HUES48 (cell line): ENCODE measurements around the gene MYH14.

ENCODE experiments used
- H3K27ac ChIP-seq: one replicate; pipeline ENCODE4 v1.7.0; 2013; ENCODE audit warnings: low read depth, low read length, inconsistent platforms
- H3K27me3 ChIP-seq: 2 replicates; pipeline ENCODE4 v1.6.1; 2013; ENCODE audit warnings: mild to moderate bottlenecking, low read length; ENCODE audit not compliant: control insufficient read depth, insufficient read depth
- H3K36me3 ChIP-seq: 2 replicates; pipeline ENCODE4 v1.6.1; 2013; ENCODE audit warnings: low read length; ENCODE audit not compliant: control insufficient read depth, insufficient read depth
- H3K4me1 ChIP-seq: 2 replicates; pipeline ENCODE4 v1.6.1; 2013; ENCODE audit warnings: mild to moderate bottlenecking, low read length; ENCODE audit not compliant: control insufficient read depth, insufficient read depth
- H3K4me3 ChIP-seq: 2 replicates; pipeline ENCODE4 v1.5.1; 2013; ENCODE audit warnings: mild to moderate bottlenecking, low read depth, low read length
- H3K9ac ChIP-seq: 2 replicates; pipeline ENCODE4 v1.6.1; 2013; ENCODE audit warnings: mild to moderate bottlenecking, low read depth, low read length, moderate library complexity
- H3K9me3 ChIP-seq: 2 replicates; pipeline ENCODE4 v1.6.1; 2013; ENCODE audit warnings: low read length; ENCODE audit not compliant: control insufficient read depth, insufficient read depth

The MYH14 gene

DNA sequence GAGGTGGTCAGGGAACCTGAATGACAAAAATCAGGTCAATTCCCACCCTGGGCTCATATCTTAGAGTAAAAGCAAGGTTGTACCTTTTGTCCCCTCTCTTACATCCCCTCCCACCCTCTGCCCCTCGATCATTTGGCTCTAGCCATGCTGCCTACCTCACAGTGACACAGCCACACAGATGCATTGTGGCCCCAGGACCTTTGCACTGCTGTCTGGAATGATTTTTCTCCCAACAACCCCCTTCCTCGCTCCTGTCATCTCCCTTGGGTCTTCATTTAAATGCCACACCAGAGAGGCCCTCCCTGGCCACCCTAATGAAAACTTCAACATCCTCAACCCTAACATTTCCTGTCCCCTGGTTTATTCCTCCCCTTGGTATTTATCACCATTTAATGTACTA lies 4.3 kb downstream of the MYH14 start:
- Histone ChIP-seq H3K9ac (no peak overlapping the region), H3K9me3 (no peaks in the 10 kb centered on the region), H3K27me3 (peaks cover 8% of the 10 kb centered on the region), H3K27ac (no peak overlapping the region), H3K4me1 (peaks cover 6% of the 10 kb centered on the region; the same call in 1 of the 2 replicates), H3K4me3 (no peak overlapping the region), H3K36me3 (peaks cover 10% of the 10 kb centered on the region)

DNA sequence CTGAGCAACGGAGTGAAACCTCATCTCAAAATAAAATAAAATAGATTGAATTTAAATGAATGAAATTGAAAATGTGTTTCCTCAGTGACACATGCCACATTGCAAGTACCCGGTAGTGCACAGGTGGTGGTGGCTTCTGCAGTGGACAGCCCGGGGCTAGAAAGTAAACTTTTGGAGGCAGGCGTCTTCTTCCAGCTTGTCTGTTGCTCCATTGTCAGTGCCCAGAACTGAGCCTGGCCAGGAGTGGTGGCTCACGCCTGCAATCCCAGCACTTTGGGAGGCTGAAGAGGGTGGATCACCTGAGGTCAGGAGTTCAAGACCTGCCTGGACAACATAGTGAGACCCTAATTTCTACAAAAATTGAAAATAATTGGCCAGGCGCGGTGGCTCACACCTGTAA lies 5.7 kb downstream of the MYH14 start:
- peaks cover 6% of the 10 kb centered on the region for H3K27me3 ChIP-seq
- H3K9me3 ChIP-seq: no peaks in the 10 kb centered on the region
- no peak overlapping the region for H3K4me3 ChIP-seq
- peaks cover 14% of the 10 kb centered on the region for H3K36me3 ChIP-seq
- peaks cover 6% of the 10 kb centered on the region; the same call in 1 of the 2 replicates for H3K4me1 ChIP-seq
- no peak overlapping the region for H3K27ac ChIP-seq
- no peak overlapping the region for H3K9ac ChIP-seq

DNA sequence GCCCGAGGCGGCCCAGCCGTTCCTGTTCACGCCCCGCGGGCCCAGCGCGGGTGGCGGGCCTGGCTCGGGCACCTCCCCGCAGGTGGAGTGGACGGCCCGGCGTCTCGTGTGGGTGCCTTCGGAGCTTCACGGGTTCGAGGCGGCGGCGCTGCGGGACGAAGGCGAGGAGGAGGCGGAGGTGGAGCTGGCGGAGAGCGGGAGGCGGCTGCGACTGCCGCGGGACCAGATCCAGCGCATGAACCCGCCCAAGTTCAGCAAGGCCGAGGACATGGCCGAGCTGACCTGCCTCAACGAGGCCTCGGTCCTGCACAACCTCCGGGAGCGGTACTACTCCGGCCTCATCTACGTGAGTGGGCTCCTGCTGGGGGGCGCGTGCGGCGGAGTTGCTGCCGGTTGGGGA lies 7.0 kb downstream of the MYH14 start:
- peaks cover 14% of the 10 kb centered on the region for H3K36me3 ChIP-seq
- H3K27ac ChIP-seq: no peak overlapping the region
- H3K27me3 ChIP-seq: peaks cover 3% of the 10 kb centered on the region; the same call in 1 of the 2 replicates
- no peak overlapping the region for H3K9ac ChIP-seq
- no peak overlapping the region for H3K4me3 ChIP-seq
- H3K4me1 ChIP-seq: peaks cover 4% of the 10 kb centered on the region; the same call in 1 of the 2 replicates
- no peaks in the 10 kb centered on the region for H3K9me3 ChIP-seq

DNA sequence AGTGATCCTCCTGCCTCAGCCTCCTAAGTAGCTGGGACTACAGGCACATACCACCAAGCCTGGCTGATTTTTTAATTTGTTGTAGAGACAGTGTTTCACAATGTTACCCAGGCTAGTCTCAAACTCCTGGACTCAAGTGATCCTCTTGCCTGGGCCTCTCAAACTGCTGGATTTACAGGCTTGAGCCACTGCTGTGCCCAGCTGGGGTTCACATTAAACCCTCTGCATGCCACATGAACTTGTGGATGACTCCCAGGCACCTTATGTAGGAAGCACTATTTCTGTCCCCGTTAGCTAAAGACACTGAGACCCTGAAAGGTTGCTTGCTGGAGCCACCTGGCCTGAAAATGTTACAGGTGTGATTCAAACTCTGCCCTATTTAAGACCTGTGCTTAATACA lies 10.5 kb downstream of the MYH14 start:
- Histone ChIP-seq H3K9me3 (no peaks in the 10 kb centered on the region), H3K4me3 (no peak overlapping the region), H3K4me1 (peaks cover 4% of the 10 kb centered on the region; the same call in 1 of the 2 replicates), H3K36me3 (peaks cover 14% of the 10 kb centered on the region), H3K9ac (no peak overlapping the region), H3K27me3 (no peaks in the 10 kb centered on the region), H3K27ac (no peak overlapping the region)

DNA sequence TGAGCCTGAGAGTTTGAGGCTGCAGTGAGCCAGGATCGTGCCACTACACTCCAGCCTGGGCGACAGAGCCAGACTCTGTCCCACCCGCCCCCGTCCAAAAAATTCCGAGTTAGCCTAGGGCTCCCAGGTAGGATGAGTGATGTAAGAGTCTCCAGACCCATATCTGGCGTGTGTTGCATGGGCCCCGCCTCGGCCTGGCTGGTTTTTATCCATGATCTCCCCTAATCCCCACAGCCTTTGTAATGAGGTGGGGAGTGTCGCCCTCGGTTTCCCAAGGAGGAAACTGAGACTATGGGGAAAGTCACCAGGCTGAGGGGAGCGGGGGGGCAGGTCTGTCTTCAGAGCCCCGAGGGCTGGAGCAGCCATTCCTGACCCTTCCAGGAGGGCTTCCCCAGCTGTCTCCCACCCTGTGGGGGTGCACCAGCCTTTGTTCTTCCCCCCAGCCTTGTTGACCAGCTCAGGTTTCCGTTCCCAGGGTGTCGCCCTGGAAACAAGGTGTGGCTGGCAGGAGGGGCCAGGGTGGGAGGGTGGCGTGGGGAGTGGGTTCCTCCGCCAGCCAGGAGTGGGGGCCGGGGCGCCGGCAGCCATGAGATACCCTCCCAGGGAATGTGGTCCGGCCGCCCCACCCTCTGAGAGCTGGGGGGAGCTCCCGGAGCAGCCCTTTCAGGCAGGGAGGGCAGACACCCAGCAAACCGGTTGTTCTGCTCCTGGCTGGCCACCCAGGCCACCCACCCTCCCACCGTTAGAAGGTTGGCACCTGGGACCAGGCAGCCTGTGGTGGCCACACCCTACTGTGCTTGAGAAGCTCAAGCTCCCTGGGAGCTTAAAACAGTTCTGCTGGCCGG lies 11.5 kb downstream of the MYH14 start:
- no peak overlapping the region for H3K4me3 ChIP-seq
- H3K36me3 ChIP-seq: peaks cover 14% of the 10 kb centered on the region
- H3K9ac ChIP-seq: no peak overlapping the region
- no peaks in the 10 kb centered on the region for H3K9me3 ChIP-seq
- no peaks in the 10 kb centered on the region for H3K27me3 ChIP-seq
- peaks cover 4% of the 10 kb centered on the region; the same call in 1 of the 2 replicates for H3K4me1 ChIP-seq
- H3K27ac ChIP-seq: peak overlapping the region; percentile 11

DNA sequence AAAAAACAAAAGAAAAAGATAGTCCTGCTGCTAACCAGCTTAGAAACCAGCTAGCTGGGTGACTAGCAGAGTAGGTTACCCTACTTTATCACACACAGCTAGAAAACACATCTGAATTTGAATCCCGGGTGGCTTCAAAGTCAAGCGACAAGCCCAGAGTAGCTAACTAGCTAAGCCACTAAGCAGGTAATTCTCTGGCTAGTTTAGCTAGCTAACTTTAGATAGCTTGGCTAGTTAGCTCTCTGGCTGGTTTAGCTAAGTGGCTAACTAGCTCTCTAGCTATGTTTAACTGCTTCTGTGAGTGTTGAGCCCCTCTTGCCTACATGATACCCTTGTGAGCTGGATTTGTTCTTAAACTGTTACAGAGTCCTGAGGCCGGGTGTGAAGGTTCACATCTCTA lies 12.4 kb downstream of the MYH14 start:
- Histone ChIP-seq H3K4me3 (no peak overlapping the region), H3K9me3 (no peaks in the 10 kb centered on the region), H3K27me3 (no peaks in the 10 kb centered on the region), H3K9ac (no peak overlapping the region), H3K27ac (no peak overlapping the region), H3K36me3 (peaks cover 10% of the 10 kb centered on the region), H3K4me1 (peaks cover 4% of the 10 kb centered on the region; the same call in 1 of the 2 replicates)

DNA sequence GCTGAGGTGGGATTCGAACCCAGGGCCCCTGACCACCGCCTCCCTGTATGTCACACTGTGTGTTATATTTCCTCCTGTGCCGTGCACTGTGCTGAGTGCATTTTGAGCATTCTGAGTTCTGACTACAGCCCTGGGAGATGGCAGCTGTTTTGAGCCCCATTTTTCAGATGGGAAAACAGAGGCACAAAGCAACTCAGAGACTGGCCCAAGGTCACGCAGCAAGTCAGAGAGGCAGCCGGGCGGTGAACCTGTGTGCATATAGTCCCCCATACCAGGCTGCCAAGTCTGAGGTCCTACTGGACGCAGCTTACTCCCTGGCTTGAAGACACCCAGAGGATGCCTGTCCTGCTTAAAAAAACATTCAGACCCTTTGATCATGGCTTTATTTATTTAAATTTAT lies 17.7 kb downstream of the MYH14 start:
- Histone ChIP-seq H3K9me3 (no peaks in the 10 kb centered on the region), H3K27me3 (no peaks in the 10 kb centered on the region), H3K4me1 (no peaks in the 10 kb centered on the region), H3K4me3 (no peak overlapping the region), H3K9ac (no peak overlapping the region), H3K27ac (no peak overlapping the region), H3K36me3 (peaks cover 13% of the 10 kb centered on the region)

DNA sequence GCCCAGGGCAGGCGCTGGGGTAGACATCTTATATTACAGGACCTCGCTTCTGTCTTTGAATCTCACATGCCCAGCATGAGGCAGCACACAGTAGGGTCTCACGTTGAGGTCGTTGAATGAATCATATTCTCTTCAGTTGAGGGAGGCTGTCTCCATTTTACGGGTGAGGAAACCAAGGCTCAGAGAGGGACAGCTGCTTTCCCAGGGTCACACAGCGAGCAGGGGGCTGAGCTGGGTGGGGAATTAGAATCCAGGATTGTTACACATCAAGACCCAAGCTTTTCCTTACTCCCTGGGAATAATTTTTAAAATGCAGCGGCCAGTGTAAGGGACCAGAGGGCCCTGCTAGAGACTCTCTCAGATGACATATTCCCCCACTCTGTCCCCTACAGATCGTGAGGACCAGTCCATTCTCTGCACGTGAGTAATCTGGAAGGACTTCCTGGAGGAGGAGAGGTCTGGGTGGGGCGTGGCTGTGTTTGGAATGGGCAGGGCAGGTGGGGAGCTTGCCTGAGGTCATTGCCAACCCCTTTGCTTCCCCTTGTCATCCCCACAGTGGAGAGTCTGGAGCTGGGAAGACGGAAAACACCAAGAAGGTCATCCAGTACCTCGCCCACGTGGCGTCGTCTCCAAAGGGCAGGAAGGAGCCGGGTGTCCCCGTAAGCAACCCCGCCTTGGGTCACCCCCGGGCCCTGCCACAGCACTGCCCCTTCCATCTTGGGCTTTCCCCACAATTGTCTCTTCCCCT lies 19.4 kb downstream of the MYH14 start:
- Histone ChIP-seq H3K36me3 (peaks cover 13% of the 10 kb centered on the region), H3K27me3 (no peaks in the 10 kb centered on the region), H3K4me1 (no peaks in the 10 kb centered on the region), H3K4me3 (no peak overlapping the region), H3K27ac (no peak overlapping the region), H3K9me3 (no peaks in the 10 kb centered on the region), H3K9ac (no peak overlapping the region)

DNA sequence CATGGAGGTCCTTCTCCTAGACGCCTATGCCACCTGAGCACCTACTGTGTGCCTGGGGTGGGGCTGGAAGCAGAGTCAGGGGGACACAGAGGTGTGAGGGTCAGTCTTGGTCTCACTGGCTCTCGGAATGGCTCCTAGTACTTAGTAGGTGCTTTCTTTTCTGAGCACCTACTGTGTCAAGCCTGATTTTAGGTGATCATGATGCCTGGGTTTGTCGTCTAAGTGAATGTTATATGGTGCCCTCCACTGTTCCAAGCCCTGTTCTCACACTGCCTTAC lies 20.0 kb downstream of the MYH14 start:
- Histone ChIP-seq H3K27ac (no peak overlapping the region), H3K4me3 (no peak overlapping the region), H3K27me3 (no peaks in the 10 kb centered on the region), H3K9ac (no peak overlapping the region), H3K4me1 (no peaks in the 10 kb centered on the region), H3K36me3 (peaks cover 13% of the 10 kb centered on the region), H3K9me3 (no peaks in the 10 kb centered on the region)

DNA sequence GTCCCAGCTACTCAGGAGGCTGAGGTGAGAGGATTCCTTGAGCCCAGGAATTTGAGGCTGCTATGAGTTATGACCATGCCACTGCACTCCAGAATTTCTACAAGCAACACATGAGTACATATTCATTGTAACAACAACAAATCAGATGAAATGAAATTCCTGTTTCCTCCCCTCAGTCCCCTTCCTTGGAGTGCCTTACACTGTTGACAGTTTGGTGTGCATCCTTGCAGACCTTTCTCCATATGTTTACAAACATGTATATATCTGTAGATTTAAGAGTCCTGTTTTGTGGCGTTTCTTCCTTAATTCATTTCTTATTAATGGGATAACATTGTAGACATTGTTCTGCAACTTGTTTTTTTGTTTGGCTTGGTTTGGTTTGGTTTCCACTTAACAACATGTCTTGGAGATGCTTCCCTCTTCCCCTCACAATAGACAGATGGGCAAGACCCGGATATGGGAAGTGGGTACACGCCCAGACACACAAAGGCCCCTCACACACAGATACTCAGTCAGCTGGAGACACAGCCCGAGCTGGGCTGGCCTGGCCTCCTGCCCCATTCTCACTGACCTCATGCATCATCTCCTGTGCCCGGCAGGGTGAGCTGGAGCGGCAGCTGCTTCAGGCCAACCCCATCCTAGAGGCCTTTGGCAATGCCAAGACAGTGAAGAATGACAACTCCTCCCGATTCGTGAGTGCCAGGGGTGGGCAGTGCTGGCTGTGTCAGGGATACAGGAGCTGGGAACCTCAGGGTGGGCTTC lies 21.7 kb downstream of the MYH14 start:
- no peaks in the 10 kb centered on the region for H3K4me1 ChIP-seq
- H3K27ac ChIP-seq: no peak overlapping the region
- H3K9ac ChIP-seq: no peak overlapping the region
- no peak overlapping the region for H3K4me3 ChIP-seq
- peaks cover 13% of the 10 kb centered on the region for H3K36me3 ChIP-seq
- no peaks in the 10 kb centered on the region for H3K9me3 ChIP-seq
- no peaks in the 10 kb centered on the region for H3K27me3 ChIP-seq

DNA sequence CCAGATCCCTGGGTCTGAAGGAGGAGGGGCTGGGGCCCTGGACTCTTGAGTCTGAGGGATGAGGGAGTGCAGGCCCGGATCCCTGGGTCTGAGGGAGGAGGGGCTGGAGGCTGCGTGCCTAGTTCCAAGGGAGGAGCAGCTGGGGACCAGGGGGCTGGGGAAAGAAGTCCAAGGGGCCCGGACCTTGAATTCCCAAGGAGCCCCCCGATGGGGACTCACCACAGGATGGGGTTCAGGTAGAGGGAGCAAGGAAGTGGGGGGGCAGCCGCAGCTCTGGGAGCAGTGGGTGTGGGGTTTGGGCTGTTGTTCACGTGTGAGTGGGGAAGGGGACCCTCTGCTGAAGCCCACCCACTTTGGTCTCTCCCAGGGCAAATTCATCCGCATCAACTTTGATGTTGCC lies 23.1 kb downstream of the MYH14 start:
- Histone ChIP-seq H3K27ac (no peak overlapping the region), H3K9me3 (no peaks in the 10 kb centered on the region), H3K9ac (no peak overlapping the region), H3K4me1 (no peaks in the 10 kb centered on the region), H3K4me3 (no peak overlapping the region), H3K36me3 (peaks cover 13% of the 10 kb centered on the region), H3K27me3 (no peaks in the 10 kb centered on the region)
